HG02571 (cell line): ENCODE results near the gene TMEM108.

Experiments used
- ATAC-seq: cut with Tn5 transposase; IDR thresholded peaks from one replicate; pipeline ENCODE4 v1.9.1; 2021; ENCODE audit warnings: mild to moderate bottlenecking, moderate library complexity; ENCODE audit not compliant: unreplicated experiment

TMEM108 gene

DNA sequence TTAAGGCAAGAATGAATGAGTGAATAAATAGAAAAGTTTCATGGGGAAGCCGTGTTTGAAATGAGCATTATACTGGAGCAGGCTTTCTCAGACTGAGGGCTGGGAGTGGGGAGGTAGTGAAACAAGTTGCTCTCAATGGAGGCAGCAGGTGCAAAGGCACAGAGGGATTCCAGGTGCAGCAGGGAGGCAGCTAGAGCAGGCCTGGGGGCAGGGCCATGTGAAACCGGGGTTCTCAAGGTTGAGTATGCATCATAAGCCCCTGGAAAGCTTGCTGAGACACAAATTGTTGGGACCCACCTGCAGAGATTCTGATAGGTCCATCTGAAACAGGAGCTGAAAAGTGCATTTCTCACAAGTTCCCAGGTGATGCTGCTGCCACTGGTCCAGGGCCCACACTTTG is 406.9 kb downstream of the TMEM108 start:
- ATAC-seq = no peak
